ENCODE data around the gene CADM2. TPM values are rescaled to one million over a fixed set of nuclear protein-coding genes. Genes with fewer than 3 reads are reported as not detected.

CADM2 gene
- total RNA-seq, 1 experiment from 2014 or later = not detected

GRCh38 chr3:85631070-85631469 is 672.3 kb downstream of the CADM2 start (continued):
- TF ChIP-seq ZBTB33 (IDR thresholded peaks at IDR 0.05; ENCODE audit: extremely low read depth, insufficient replicate concordance, low read length) (no peak), CTCF (IDR thresholded peaks at IDR 0.05 in 2 of 3, conservative IDR thresholded peaks at IDR 0.05 in 1 of 3; ENCODE audit: borderline replicate concordance in 1 of 3, insufficient read depth in 1 of 3, low read depth in 2 of 3, low read length in 2 of 3) (no peak)

DNA sequence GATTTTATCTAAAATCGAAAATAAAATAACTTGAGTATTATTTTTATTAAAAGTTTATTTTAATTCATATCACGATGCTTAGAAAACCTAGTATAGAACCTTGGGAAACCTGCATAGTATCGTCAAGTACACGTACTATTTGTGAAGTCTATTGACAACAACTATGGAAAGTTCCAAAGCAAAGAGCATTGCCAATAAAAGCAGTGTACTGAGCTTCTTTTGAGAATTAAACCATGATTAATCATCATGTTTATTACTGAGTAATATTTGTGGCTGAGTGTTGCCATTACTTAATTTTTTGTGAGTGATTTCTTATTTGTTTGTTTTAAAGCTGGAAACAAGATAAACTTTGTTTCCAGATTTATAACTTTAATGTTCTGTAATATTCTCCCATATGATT is 674.1 kb downstream of the CADM2 start:
- ChIA-PET RAD21 (ENCODE audit: low non-redundant PET in 1 of 2, low total read pairs in 2 of 2, uncharacterized antibody in 2 of 2, unreplicated experiment in 2 of 2) (no interaction called here), POLR2A (no interaction called here), CTCF (no interaction called here)
- peaks cover 6 to 9% of the 10 kb centered on the region in 2 experiments; a peak in 2 of 4 replicates for H3K9me3 ChIP-seq (ENCODE audit: control insufficient read depth in 1 of 2, insufficient read depth in 1 of 2, low read depth in 1 of 2, low read length in 2 of 2)
- H3K79me2 ChIP-seq (ENCODE audit: insufficient read depth, low read length) = no peaks in the 10 kb centered on the region
- DNase-seq (ENCODE audit: low read depth, low spot score) (no peak), ATAC-seq (no peak)
- H2AFZ ChIP-seq (ENCODE audit: low read depth, low read length, poor library complexity, severe bottlenecking) = no peak overlapping the region
- H3K27me3 ChIP-seq (ENCODE audit: insufficient read depth, low read length) = no peaks in the 10 kb centered on the region
- TF ChIP-seq TCF7L2 (IDR thresholded peaks at IDR 0.05; ENCODE audit: borderline replicate concordance, extremely low read depth, insufficient read depth, insufficient read length) (no peak), YY1 (IDR thresholded peaks at IDR 0.05; ENCODE audit: extremely low read depth, insufficient replicate concordance, low read depth, low read length) (no peak), POLR2AphosphoS5 (IDR thresholded peaks at IDR 0.05; ENCODE audit: low read depth, low read length) (no peak), CTCF (IDR thresholded peaks at IDR 0.05 in 2 of 3, conservative IDR thresholded peaks at IDR 0.05 in 1 of 3; ENCODE audit: borderline replicate concordance in 1 of 3, insufficient read depth in 1 of 3, low read depth in 2 of 3, low read length in 2 of 3) (no peak), SP1 (IDR thresholded peaks at IDR 0.05; ENCODE audit: low read depth) (no peak), SIN3A (IDR thresholded peaks at IDR 0.05; ENCODE audit: low read depth) (no peak)
- TF ChIP-seq, protein P1, sequence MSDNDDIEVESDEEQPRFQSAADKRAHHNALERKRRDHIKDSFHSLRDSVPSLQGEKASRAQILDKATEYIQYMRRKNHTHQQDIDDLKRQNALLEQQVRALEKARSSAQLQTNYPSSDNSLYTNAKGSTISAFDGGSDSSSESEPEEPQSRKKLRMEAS (IDR thresholded peaks at IDR 0.05) = no peak
- no TSS peak for BruUV-seq (replicated peaks)
- H3K4me2 ChIP-seq (ENCODE audit: low read length) = no peak overlapping the region
- no peak overlapping the region for H3K9ac ChIP-seq (ENCODE audit: low read length)
- no peaks in the 10 kb centered on the region for H3K4me1 ChIP-seq (ENCODE audit: control insufficient read depth in 1 of 2, insufficient read depth in 2 of 2, low read length in 2 of 2)
- no peak overlapping the region for H3K27ac ChIP-seq (ENCODE audit: low read depth, low read length)
- H4K20me1 ChIP-seq (ENCODE audit: insufficient read depth) = no peaks in the 10 kb centered on the region
- intact Hi-C loops (cut with micrococcal nuclease) = no loop called here
- no peaks in the 10 kb centered on the region for H3K9me2 ChIP-seq (ENCODE audit: insufficient read depth)
- H3K36me3 ChIP-seq (ENCODE audit: control insufficient read depth in 1 of 2, insufficient read depth in 2 of 2, low read length in 2 of 2) = no peaks in the 10 kb centered on the region
- H3K4me3 ChIP-seq (replicated peaks in 1 of 2; ENCODE audit: low read depth in 1 of 2, low read length in 2 of 2) = no peak overlapping the region
